HEK293 (cell line): Measurements from ENCODE around the gene STK32C.
A peak's percentile ranks its signal among the peaks of the same experiment; 100 is the strongest.

Experiments used
- CTCF ChIA-PET: fragments of 350-600 bp; formaldehyde crosslinking; extraction: SDS; loops from one replicate; lab custom pipeline; 2021; ENCODE audit warnings: antibody characterized with exemption; lab: Yijun Ruan, JAX
- POLR2A ChIA-PET: fragments of 300-600 bp; formaldehyde crosslinking; extraction: SDS; loops from one replicate; lab custom pipeline; 2020; ENCODE audit warnings: antibody characterized with exemption, inconsistent platforms; lab: Yijun Ruan, JAX
- H3K27ac ChIP-seq: fragments of 200-500 bp; sonication (Bioruptor generic); 2 replicates; pipeline ENCODE4 v1.5.1; 2014; ENCODE audit warnings: low read depth, low read length, control low read depth, inconsistent platforms; ENCODE audit errors: extremely low read depth
- H3K36me3 ChIP-seq, 2 experiments: fragments of 200-500 bp in 1 of 2; sonication (Bioruptor generic) in 1 of 2; 1 replicate in 1 of 2; 2 replicates in 1 of 2; pipeline ENCODE4 v1.5.1; 2014 to 2017; ENCODE audit warnings: inconsistent platforms in 2 of 2, low read length in 2 of 2; ENCODE audit not compliant: control insufficient read depth in 2 of 2, insufficient read depth in 1 of 2
- H3K4me1 ChIP-seq: fragments of 200-500 bp; sonication (Bioruptor generic); 2 replicates; pipeline ENCODE4 v1.5.1; 2014; ENCODE audit warnings: mild to moderate bottlenecking, low read length, inconsistent platforms; ENCODE audit not compliant: control insufficient read depth, insufficient read depth
- H3K4me3 ChIP-seq: 2 replicates; pipeline ENCODE4 v1.5.1; 2011; ENCODE audit warnings: low read depth, mild to moderate bottlenecking, control low read depth, low read length, moderate library complexity
- H3K9me3 ChIP-seq: fragments of 200-500 bp; sonication (Bioruptor generic); 2 replicates; pipeline ENCODE4 v1.5.1; 2014; ENCODE audit warnings: low read depth, low read length, inconsistent platforms; ENCODE audit not compliant: control insufficient read depth, insufficient read depth
- EGR2 ChIP-seq: fragments of 450-650 bp; formaldehyde crosslinking; IDR thresholded peaks from 2 replicates; pipeline ENCODE4 v1.5.1; 2016; ENCODE audit warnings: low read depth, missing biosample characterization, missing genetic modification characterization
- GLIS2 ChIP-seq: fragments of 450-650 bp; formaldehyde crosslinking; IDR thresholded peaks from 2 replicates; pipeline ENCODE4 v1.5.1; 2016; ENCODE audit warnings: missing biosample characterization, missing genetic modification characterization
- HOXC10 ChIP-seq: sonication (generic); formaldehyde crosslinking; IDR thresholded peaks from 2 replicates; pipeline ENCODE4 v1.8.1; 2023; ENCODE audit warnings: mild to moderate bottlenecking, missing genetic modification reagents
- HOXD13 ChIP-seq: sonication (generic); formaldehyde crosslinking; IDR thresholded peaks from 2 replicates; pipeline ENCODE4 v1.8.0; 2022; ENCODE audit warnings: missing genetic modification reagents, borderline replicate concordance
- OVOL3 ChIP-seq: fragments of 450-650 bp; formaldehyde crosslinking; IDR thresholded peaks from 2 replicates; pipeline ENCODE4 v1.5.1; 2016; ENCODE audit warnings: missing biosample characterization, missing genetic modification characterization
- YY2 ChIP-seq: fragments of 450-650 bp; formaldehyde crosslinking; IDR thresholded peaks from 2 replicates; pipeline ENCODE4 v1.5.1; 2016; ENCODE audit warnings: missing biosample characterization, missing genetic modification characterization
- ZBTB20 ChIP-seq: fragments of 450-650 bp; formaldehyde crosslinking; IDR thresholded peaks from 2 replicates; pipeline ENCODE4 v1.5.1; 2016; ENCODE audit warnings: missing biosample characterization, missing genetic modification characterization
- ZBTB8A ChIP-seq: fragments of 450-650 bp; formaldehyde crosslinking; IDR thresholded peaks from 2 replicates; pipeline ENCODE4 v1.5.1; 2016; ENCODE audit warnings: missing biosample characterization, missing genetic modification characterization
- ZFHX2 ChIP-seq: fragments of 450-650 bp; formaldehyde crosslinking; conservative IDR thresholded peaks from 2 replicates; pipeline ENCODE4 v1.5.1; 2016; ENCODE audit warnings: missing biosample characterization, missing genetic modification characterization
- ZNF121 ChIP-seq: fragments of 450-650 bp; formaldehyde crosslinking; IDR thresholded peaks from 2 replicates; pipeline ENCODE4 v1.5.1; 2016; ENCODE audit warnings: missing biosample characterization, missing genetic modification characterization
- ZNF16 ChIP-seq: fragments of 450-650 bp; formaldehyde crosslinking; IDR thresholded peaks from 2 replicates; pipeline ENCODE4 v1.5.1; 2016; ENCODE audit warnings: low read depth, missing biosample characterization, missing genetic modification characterization
- ZNF175 ChIP-seq: fragments of 450-650 bp; formaldehyde crosslinking; IDR thresholded peaks from 2 replicates; pipeline ENCODE4 v1.5.1; 2016; ENCODE audit warnings: missing biosample characterization, missing genetic modification characterization
- ZNF426 ChIP-seq: fragments of 450-650 bp; formaldehyde crosslinking; IDR thresholded peaks from 2 replicates; pipeline ENCODE4 v1.5.1; 2017; ENCODE audit warnings: missing biosample characterization, missing genetic modification characterization, mild to moderate bottlenecking, inconsistent platforms, moderate library complexity
- ZNF560 ChIP-seq: fragments of 450-650 bp; formaldehyde crosslinking; IDR thresholded peaks from 2 replicates; pipeline ENCODE4 v1.5.1; 2017; ENCODE audit warnings: missing biosample characterization, missing genetic modification characterization, borderline replicate concordance
- ZNF624 ChIP-seq: fragments of 450-650 bp; formaldehyde crosslinking; IDR thresholded peaks from 2 replicates; pipeline ENCODE4 v1.5.1; 2017; ENCODE audit warnings: missing biosample characterization, missing genetic modification characterization
- ZNF626 ChIP-seq: fragments of 450-650 bp; sonication (Bioruptor Pico); formaldehyde crosslinking; IDR thresholded peaks from 2 replicates; pipeline ENCODE4 v1.5.1; 2018; ENCODE audit warnings: missing biosample characterization, missing genetic modification characterization, inconsistent platforms
- ZNF768 ChIP-seq: fragments of 450-650 bp; formaldehyde crosslinking; IDR thresholded peaks from 2 replicates; pipeline ENCODE4 v1.5.1; 2018; ENCODE audit warnings: missing biosample characterization, mild to moderate bottlenecking, missing genetic modification characterization
- ZSCAN16 ChIP-seq: fragments of 450-650 bp; formaldehyde crosslinking; IDR thresholded peaks from 2 replicates; pipeline ENCODE4 v1.5.1; 2016; ENCODE audit warnings: missing biosample characterization, missing genetic modification characterization
- TF ChIP-seq, protein P1 (sequence below): fragments of 450-650 bp; formaldehyde crosslinking; IDR thresholded peaks from 2 replicates; pipeline ENCODE4 v1.5.1; 2016; ENCODE audit warnings: missing biosample characterization, missing genetic modification characterization
- TF ChIP-seq, protein P2 (sequence below): fragments of 450-650 bp; formaldehyde crosslinking; optimal IDR thresholded peaks from 2 replicates; pipeline ENCODE3; 2016; ENCODE audit warnings: missing biosample characterization, mild to moderate bottlenecking, missing genetic modification characterization

The STK32C gene

DNA sequence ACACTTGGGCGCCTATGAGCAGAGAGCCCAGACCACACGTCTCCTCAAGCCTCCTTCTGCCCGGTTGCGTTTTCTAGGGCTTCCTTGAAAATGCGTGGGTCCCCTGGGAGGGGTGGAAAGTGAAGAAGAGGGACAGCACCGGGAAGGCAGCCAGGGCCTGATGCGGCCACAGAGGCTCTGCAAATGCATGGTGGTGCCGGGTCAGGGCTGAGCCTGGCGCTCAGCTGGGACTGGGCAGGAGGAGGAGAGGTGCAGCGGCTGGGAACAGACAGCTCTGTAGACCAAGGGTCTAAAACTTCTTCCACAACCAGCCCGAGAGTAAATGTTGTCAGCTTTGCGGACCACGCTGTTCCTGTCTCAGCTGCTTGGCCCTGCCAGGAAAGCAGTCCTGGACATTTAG, 119.4 kb downstream of the STK32C start:
- TF ChIP-seq HOXD13 (CRISPR knock-in tag): no peak
- TF ChIP-seq OVOL3 (tag by site-specific recombination): no peak
- TF ChIP-seq ZNF624: no peak
- no peak for TF ChIP-seq ZNF768 (tag by site-specific recombination)
- no peak for TF ChIP-seq ZNF175 (tag by site-specific recombination)
- TF ChIP-seq ZNF426: no peak
- no peak for TF ChIP-seq YY2 (tag by site-specific recombination)
- no peak for TF ChIP-seq ZNF121
- TF ChIP-seq ZNF560 (tag by site-specific recombination): no peak
- TF ChIP-seq ZBTB8A (tag by site-specific recombination): no peak
- TF ChIP-seq, protein P1, sequence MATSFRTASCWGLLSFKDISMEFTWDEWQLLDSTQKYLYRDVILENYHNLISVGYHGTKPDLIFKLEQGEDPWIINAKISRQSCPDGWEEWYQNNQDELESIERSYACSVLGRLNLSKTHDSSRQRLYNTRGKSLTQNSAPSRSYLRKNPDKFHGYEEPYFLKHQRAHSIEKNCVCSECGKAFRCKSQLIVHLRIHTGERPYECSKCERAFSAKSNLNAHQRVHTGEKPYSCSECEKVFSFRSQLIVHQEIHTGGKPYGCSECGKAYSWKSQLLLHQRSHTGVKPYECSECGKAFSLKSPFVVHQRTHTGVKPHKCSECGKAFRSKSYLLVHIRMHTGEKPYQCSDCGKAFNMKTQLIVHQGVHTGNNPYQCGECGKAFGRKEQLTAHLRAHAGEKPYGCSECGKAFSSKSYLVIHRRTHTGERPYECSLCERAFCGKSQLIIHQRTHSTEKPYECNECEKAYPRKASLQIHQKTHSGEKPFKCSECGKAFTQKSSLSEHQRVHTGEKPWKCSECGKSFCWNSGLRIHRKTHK (tag by site-specific recombination): no peak
- no peak for TF ChIP-seq ZSCAN16 (tag by site-specific recombination)
- TF ChIP-seq ZNF16 (tag by site-specific recombination): no peak
- Histone ChIP-seq H3K9me3 (no peaks in the 10 kb centered on the region), H3K4me3 (no peak overlapping the region), H3K36me3 (no peaks in the 10 kb centered on the region), H3K4me1 (no peaks in the 10 kb centered on the region; the same call in 1 of the 2 replicates), H3K27ac (no peak overlapping the region)
- ChIA-PET CTCF (no interaction called here), POLR2A (no interaction called here)

DNA sequence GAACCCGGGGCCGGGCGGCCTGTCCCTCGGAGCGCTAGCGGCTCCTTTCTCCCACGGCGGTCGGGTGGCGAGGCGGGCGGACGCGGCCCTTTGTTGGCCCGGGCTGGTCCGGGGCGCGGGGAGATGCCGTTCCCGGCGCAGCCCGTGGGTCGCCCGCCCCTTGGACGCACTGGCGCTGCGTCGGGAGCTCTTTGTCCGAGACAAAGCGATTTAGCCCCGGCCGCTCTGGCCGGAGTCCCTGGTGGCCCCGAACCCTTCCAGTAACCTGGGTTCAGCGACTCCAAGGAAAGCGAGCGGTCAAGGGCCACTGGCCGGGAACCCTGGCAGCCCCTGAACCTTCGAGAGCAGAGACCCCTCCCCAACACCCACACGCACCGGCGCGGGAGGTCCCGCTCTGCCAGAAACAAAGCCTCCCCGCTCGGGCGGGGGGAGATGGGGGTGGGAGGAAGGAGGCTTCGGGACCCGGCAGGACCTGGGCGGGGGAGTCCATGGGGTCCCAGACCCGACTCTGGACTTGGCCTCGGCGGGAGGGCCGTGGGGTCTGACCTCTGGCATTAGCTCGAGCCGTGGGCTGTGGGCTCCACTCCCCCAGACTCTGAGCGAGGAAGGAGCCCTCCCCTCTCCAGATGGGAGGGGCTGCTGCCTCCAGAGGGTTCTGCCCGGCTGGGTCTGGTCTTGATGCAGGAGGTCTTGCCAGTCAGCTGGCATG, 120.2 kb downstream of the STK32C start:
- no peaks in the 10 kb centered on the region; the same call in 1 of the 2 replicates for H3K4me1 ChIP-seq
- TF ChIP-seq, protein P2, sequence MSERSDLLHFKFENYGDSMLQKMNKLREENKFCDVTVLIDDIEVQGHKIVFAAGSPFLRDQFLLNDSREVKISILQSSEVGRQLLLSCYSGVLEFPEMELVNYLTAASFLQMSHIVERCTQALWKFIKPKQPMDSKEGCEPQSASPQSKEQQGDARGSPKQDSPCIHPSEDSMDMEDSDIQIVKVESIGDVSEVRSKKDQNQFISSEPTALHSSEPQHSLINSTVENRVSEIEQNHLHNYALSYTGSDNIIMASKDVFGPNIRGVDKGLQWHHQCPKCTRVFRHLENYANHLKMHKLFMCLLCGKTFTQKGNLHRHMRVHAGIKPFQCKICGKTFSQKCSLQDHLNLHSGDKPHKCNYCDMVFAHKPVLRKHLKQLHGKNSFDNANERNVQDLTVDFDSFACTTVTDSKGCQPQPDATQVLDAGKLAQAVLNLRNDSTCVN (tag by site-specific recombination): peak; percentile 36
- TF ChIP-seq EGR2 (tag by site-specific recombination): 0 out of 2 replicates have a peak, but pooled peaks have one; percentile 42
- TF ChIP-seq ZFHX2 (tag by site-specific recombination): peak; percentile 59; the same call in 1 of the 2 replicates
- peak; percentile 36; the same call in 1 of the 2 replicates for TF ChIP-seq GLIS2 (tag by site-specific recombination)
- no peak for TF ChIP-seq ZNF626 (tag by site-specific recombination)
- no peak for TF ChIP-seq HOXC10 (CRISPR knock-in tag)
- peak; percentile 36; the same call in 1 of the 2 replicates for TF ChIP-seq ZBTB20 (tag by site-specific recombination)
- 0 out of 2 replicates have a peak, but pooled peaks have one; percentile 15 for TF ChIP-seq ZBTB8A (tag by site-specific recombination)
- peak overlapping the region; percentile 22 for H3K4me3 ChIP-seq
- H3K27ac ChIP-seq: no peak overlapping the region
- no peaks in the 10 kb centered on the region for H3K36me3 ChIP-seq
- CTCF ChIA-PET: no interaction called here
- H3K9me3 ChIP-seq: no peaks in the 10 kb centered on the region
- POLR2A ChIA-PET: no interaction called here
